GM10266 (cell line): ENCODE data around the gene BTNL8.
"Not testable (repeated sequence)": the region's sequence is repeated elsewhere in the genome, so short reads cannot be mapped to it uniquely, and the experiment has no call there.

Experiments
- DNase-seq: peaks from one replicate; pipeline ENCODE4 v3.0.0; 2012; ENCODE audit errors: extremely low spot score
- TF ChIP-seq, protein P1 (sequence below): IDR thresholded peaks from 2 replicates; pipeline ENCODE4 v1.5.1; 2012; ENCODE audit warnings: mild to moderate bottlenecking, low read depth; ENCODE audit not compliant: control insufficient read depth, insufficient read depth; ENCODE audit errors: missing control alignments

Gene BTNL8

DNA sequence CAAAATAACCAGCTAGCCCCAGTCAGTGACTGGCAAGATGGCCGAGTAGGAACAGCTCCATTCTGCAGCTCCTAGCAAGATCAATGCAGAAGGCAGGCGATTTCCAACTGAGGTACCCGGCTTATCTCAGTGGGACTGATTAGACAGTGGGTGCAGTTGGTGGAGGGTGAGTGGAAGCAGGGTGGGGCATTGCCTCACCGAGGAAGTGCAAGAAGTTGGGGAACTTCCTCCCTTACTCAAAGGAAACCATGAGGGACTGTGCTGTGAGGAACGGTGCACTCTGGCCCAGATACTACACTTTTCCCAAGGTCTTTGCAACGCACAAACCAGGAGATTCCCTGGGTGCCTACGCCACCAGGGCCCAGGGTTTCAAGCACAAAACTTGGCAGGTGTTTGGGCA, 9.6 kb upstream of the BTNL8 start:
- TF ChIP-seq, protein P1, sequence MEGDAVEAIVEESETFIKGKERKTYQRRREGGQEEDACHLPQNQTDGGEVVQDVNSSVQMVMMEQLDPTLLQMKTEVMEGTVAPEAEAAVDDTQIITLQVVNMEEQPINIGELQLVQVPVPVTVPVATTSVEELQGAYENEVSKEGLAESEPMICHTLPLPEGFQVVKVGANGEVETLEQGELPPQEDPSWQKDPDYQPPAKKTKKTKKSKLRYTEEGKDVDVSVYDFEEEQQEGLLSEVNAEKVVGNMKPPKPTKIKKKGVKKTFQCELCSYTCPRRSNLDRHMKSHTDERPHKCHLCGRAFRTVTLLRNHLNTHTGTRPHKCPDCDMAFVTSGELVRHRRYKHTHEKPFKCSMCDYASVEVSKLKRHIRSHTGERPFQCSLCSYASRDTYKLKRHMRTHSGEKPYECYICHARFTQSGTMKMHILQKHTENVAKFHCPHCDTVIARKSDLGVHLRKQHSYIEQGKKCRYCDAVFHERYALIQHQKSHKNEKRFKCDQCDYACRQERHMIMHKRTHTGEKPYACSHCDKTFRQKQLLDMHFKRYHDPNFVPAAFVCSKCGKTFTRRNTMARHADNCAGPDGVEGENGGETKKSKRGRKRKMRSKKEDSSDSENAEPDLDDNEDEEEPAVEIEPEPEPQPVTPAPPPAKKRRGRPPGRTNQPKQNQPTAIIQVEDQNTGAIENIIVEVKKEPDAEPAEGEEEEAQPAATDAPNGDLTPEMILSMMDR, result no peak
- no peak for DNase-seq

DNA sequence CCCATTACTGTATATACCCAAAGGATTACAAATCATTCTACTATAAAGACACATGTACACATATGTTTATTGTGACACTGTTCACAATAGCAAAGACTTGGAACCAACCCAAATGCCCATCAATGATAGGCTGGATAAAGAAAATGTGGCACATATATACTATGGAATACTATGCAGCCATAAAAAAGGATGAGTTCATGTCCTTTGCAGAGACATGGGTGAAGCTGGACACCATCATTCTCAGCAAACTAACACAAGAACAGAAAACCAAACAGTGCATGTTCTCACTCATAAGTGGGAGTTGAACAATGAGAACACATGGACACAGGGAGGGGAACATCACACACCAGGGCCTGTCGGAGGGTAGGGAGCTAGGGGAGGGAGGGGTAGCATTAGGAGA, 3.6 kb upstream of the BTNL8 start:
- not testable (repeated sequence) for DNase-seq

DNA sequence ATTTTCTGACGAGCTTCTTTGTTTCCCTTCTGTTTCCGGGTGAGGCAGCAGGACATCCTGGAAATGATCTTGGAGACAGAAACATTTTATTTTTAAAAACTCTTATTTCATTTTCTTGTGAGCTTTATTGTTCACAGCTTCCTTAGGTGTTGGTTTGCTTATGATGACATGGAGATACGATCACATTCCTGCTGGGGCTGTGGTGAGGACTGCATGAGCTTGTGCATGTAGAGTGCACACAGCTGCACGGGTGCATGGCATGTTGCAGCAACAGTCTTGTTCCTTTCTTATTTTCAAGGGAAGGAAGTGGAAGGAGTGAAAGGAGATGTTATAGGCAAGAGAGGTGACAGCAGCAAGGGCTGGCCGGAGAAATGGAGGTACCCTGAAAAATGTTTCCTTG, 1.2 kb downstream of the BTNL8 start:
- DNase-seq, result no peak
- TF ChIP-seq, protein P1, result no peak

DNA sequence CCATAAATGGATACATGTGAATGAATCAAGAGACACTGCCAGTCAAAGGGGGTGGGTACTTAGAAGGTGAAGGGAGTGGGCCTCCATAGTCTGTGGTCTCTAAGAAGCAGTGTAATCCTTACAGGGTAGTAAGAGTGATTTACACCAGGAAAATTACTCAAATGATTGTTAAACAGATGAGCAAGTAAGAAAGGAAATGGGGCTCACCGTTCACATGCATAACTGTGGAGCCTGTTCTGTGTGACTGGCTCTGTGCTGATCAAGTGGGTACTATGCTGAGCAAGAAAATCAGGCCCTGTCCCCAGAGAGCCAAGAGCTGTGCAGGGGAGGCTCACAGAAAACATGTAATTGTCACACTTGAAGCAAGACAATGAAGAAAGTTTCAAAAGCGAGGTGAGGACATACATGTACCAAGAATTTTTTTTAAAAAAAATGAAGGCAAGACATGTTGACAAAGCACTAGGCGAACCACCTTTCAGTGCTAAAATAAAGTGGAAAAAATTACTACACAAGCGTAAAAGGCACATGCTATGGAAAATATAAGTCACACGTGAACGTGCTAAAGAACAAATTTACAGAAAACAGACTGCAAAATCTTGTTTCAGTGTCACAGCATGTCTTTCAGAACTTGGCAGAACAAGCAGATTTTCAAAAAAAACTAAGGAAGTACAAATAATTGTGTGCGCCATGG, 2.5 kb downstream of the BTNL8 start:
- DNase-seq, result no peak
- TF ChIP-seq, protein P1, result no peak

DNA sequence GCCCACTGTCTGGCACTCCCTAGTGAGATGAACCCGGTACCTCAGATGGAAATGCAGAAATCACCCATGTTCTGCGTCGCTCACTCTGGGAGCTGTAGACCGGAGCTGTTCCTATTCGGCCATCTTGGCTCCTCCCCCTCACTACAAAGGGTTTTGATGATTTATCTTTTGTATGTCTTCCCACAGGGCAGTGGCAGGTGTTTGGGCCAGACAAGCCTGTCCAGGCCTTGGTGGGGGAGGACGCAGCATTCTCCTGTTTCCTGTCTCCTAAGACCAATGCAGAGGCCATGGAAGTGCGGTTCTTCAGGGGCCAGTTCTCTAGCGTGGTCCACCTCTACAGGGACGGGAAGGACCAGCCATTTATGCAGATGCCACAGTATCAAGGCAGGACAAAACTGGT, 9.4 kb downstream of the BTNL8 start:
- DNase-seq, result no peak
- TF ChIP-seq, protein P1, result no peak

DNA sequence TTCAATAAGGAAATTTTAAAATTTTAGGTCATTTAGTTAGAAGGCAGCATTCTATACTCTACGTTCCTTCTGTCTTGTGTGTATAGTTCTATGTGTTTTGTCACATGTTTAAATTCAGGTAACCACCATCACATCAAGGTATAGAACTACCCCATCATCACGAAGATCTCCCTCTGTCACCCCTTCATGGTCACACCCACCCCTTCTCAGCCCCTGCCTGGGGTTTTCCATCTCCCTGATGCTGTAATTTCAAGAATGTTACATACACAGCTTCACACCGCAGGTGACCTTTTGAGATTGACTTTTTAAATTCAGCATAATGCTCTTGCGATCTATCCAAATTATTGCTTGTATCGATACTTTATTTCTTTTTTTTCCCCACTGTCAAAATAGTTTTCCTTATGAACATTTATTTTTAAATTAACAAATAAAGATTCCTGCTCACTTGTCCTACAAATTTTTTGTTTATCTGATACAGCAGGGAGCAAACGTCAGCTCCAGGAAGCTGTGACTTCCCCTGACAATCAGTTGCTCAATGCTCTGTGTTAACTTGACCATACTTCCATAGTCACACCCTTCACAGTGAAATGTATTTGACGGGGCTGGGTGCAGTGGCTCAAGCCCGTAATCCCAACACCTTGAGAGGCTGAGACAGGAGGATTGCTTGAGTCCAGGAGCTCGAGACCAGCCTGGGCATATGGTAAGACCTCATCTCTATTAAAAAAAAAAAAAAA, 10.2 kb downstream of the BTNL8 start:
- no peak for DNase-seq
- TF ChIP-seq, protein P1, result no peak

DNA sequence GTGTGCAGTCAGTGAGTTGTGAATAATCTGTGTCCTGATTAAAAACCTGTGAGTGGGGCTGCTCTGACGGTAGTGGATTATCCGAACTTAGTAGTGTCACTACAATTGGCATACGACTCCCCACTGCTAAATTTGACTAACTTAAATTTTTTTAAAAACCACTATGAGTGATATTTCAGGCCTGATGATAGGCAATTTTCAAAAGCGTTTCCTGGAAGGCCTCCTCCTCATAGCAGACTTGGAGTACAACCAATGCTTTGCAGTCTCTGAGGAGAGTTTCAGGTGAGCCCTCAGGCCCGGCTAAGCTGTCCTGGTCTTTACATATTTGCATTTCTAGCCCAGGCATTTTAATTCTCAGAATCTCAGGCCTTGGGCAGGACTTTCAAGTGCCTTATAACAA, 10.8 kb downstream of the BTNL8 start:
- TF ChIP-seq, protein P1, result no peak
- no peak for DNase-seq
